Fibroblast of pulmonary artery (primary cell): ENCODE data around the gene MGAT4A.

Experiments
- DNase-seq: peaks from one replicate; pipeline ENCODE4 v3.0.0-alpha.2; 2010; ENCODE audit warnings: low read depth
- H3K4me3 ChIP-seq: replicated peaks from 2 replicates; pipeline ENCODE4 v1.5.1; 2011; ENCODE audit warnings: low read depth, mild to moderate bottlenecking, control low read depth, low read length, moderate library complexity
- CTCF ChIP-seq: IDR thresholded peaks from 2 replicates; pipeline ENCODE4 v1.5.1; 2011; ENCODE audit warnings: mild to moderate bottlenecking, control low read depth, low read length, inconsistent platforms; ENCODE audit errors: missing control alignments

The MGAT4A gene

GRCh38 chr2:98701230-98701629, 29.7 kb downstream of the MGAT4A start:
- no peak overlapping the region for H3K4me3 ChIP-seq
- peak; percentile 52 for DNase-seq
- TF ChIP-seq CTCF = no peak

GRCh38 chr2:98698896-98699295, 32.0 kb downstream of the MGAT4A start:
- no peak for DNase-seq
- no peak overlapping the region for H3K4me3 ChIP-seq
- TF ChIP-seq CTCF = no peak

- no peak for DNase-seq
- no peak overlapping the region for H3K4me3 ChIP-seq
- TF ChIP-seq CTCF = no peak
Observed at GRCh38 chr2:98697651-98698337, 33.1 kb downstream of the MGAT4A start.

GRCh38 chr2:98696200-98696599, 34.7 kb downstream of the MGAT4A start:
- no peak for TF ChIP-seq CTCF
- no peak for DNase-seq
- H3K4me3 ChIP-seq = no peak overlapping the region

GRCh38 chr2:98695255-98695654, 35.7 kb downstream of the MGAT4A start:
- no peak for DNase-seq
- no peak for TF ChIP-seq CTCF
- H3K4me3 ChIP-seq = no peak overlapping the region

- no peak for DNase-seq
- no peak overlapping the region for H3K4me3 ChIP-seq
- no peak for TF ChIP-seq CTCF
Observed at GRCh38 chr2:98693477-98693876, 37.5 kb downstream of the MGAT4A start.
